Heart left ventricle (tissue), 16 donors: ENCODE measurements around the gene USP32. TPM values are rescaled to one million over a fixed set of nuclear protein-coding genes. Genes with fewer than 3 reads are reported as not detected.
A peak's percentile ranks its signal among the peaks of the same experiment; 100 is the strongest.

Experiments used
- ATAC-seq, 4 donors: fragments of 200-7000 bp; cut with Tn5 transposase; one replicate each; pipeline ENCODE4 v1.9.1; 2020 to 2022; ENCODE audit warnings: moderate library complexity in 4 of 4, mild to moderate bottlenecking in 3 of 4, moderate number of reproducible peaks in 1 of 4
- DNase-seq, 5 donors: peaks; one replicate each; pipeline ENCODE4 v3.0.0-alpha.2; 2020
- H3K27ac ChIP-seq, 12 donors: fragments of 200-600 bp; sonication (generic) in 4 of 12; one replicate each; pipeline versions ENCODE4 v1.5.0 to v1.8.0; 2016 to 2022; ENCODE audit warnings: mild to moderate bottlenecking in 2 of 12
- H3K27me3 ChIP-seq, 9 donors: fragments of 200-600 bp; sonication (generic) in 2 of 9; one replicate each; pipeline versions ENCODE4 v1.5.1 to v1.8.0; 2016 to 2022; ENCODE audit warnings: mild to moderate bottlenecking in 3 of 9
- H3K36me3 ChIP-seq, 9 donors: fragments of 200-600 bp; sonication (generic) in 2 of 9; one replicate each; pipeline versions ENCODE4 v1.5.0 to v1.8.0; 2018 to 2022; ENCODE audit warnings: mild to moderate bottlenecking in 2 of 9
- H3K4me1 ChIP-seq, 12 donors: fragments of 200-600 bp; sonication (generic) in 4 of 12; one replicate each; pipeline versions ENCODE4 v1.5.0 to v1.8.0; 2016 to 2022; ENCODE audit warnings: mild to moderate bottlenecking in 3 of 12
- H3K4me3 ChIP-seq, 12 donors: fragments of 200-600 bp; sonication (generic) in 4 of 12; one replicate each; pipeline versions ENCODE4 v1.5.0 to v1.8.0; 2017 to 2022; ENCODE audit warnings: mild to moderate bottlenecking in 9 of 12, moderate library complexity in 4 of 12
- H3K9me3 ChIP-seq, 12 donors: fragments of 200-600 bp; sonication (generic) in 4 of 12; one replicate each; pipeline versions ENCODE4 v1.5.0 to v1.8.0; 2016 to 2022; ENCODE audit warnings: mild to moderate bottlenecking in 1 of 12
- CTCF ChIP-seq, 12 donors: fragments of 200-600 bp; sonication (generic) in 4 of 12; IDR thresholded peaks; one replicate each; pipeline versions ENCODE4 v1.5.0 to v1.8.0; 2018 to 2022; ENCODE audit warnings: antibody characterized with exemption in 12 of 12, mild to moderate bottlenecking in 5 of 12
- POLR2A ChIP-seq, 2 donors: fragments of 450-650 bp; IDR thresholded peaks; one replicate each; pipeline ENCODE4 v1.6.1; 2017; ENCODE audit warnings: antibody characterized with exemption in 2 of 2, mild to moderate bottlenecking in 2 of 2, moderate library complexity in 2 of 2
- WGBS, 4 donors: extraction: QIAGEN DNeasy Blood & Tissue Kit in 2 of 4; methylation state at CpG; one replicate each; pipeline versions ENCODE4 v1.1.5 to v1.1.7; 2013 to 2018; 5-methylcytosine and 5-hydroxymethylcytosine counted together
- intact Hi-C, 10 donors: fragments of 100-400 bp; cut with DNase I; formaldehyde crosslinking; loops; one replicate each; pipeline versions ENCODE4 v1.11.1 to v1.14.2; 2022
- polyA plus RNA-seq, 2 donors: library from polyadenylated mRNA; stranded (reverse); fragments of 200-250 nt; gene quantifications; one replicate each; pipeline ENCODE4 v1.2.3, GENCODE V29; 2013
- total RNA-seq, 9 donors: library from RNA; depleted of rRNA in 2 of 9; stranded (reverse); fragments of >200 nt in 2 of 9; fragmentation: NEBNext Ultra II Directional in 3 of 9; extraction: Animal tissue kit (Norgen Biotek cat#: 25700) in 3 of 9; gene quantifications; one replicate each; pipeline versions ENCODE4 v1.1.0 to v1.2.4, GENCODE V29; 2016 to 2023
- donor health status: ischemic (EF 13 %, LVEDD 7.1; RV severe dilation, severe dysfunction).
- donor health status: healthy with polysubstance abuse.
- donor health status: DM: no; HTN: yes; CAD: no.
- donor health status: DM: no; HTN: no; CAD: no.
- donor health status: ischemic (EF 25% LVEDD 6.9; RV normal size, moderate dysfunction).
- donor health status: ischemic (EF 25% LVEDD 5.7; RV mildly dilated, moderate dysfunction).
- donor health status: healthy.
- donor health status: DM: yes; HTN: yes; CAD: no.
- donor health status: ischemic (EF 35%, LVEDD 5.7; RV mildly dilated, moderate dysfunction).
- donor health status: nonischemic (EF 11% LVEDD 7.7; RV severe dilation, severe dysfunction).
- donor health status: DM: yes; HTN: yes; CAD: no.
- donor health status: PGD.
- donor health status: ischemic (EF 29% LVEDD 5.4; RV normal size, mild dysfunction).
- donor health status: nonischemic (EF 23%, LVEDD 6.1; RV moderate dilation, normal function).

USP32 gene
- total and polyA plus RNA-seq, 11 donors: 9.8 to 50.0 (median 30.3) TPM

- H3K36me3 ChIP-seq: no peaks in the 10 kb centered on the region
- H3K27me3 ChIP-seq: no peaks in the 10 kb centered on the region
- DNase-seq (no peak), ATAC-seq (no peak)
- no peaks in the 10 kb centered on the region for H3K9me3 ChIP-seq
- no peak for TF ChIP-seq POLR2A (IDR thresholded peaks at IDR 0.05)
- TF ChIP-seq CTCF (IDR thresholded peaks at IDR 0.05): no peak
- intact Hi-C loops: no loop called here
- peaks cover 0 to 8% (median 0%) of the 10 kb centered on the region in 12 donors for H3K4me1 ChIP-seq
- no peak overlapping the region for H3K4me3 ChIP-seq
- 85 to 87% (median 86%) methylated on average over 6 of the region's 6 CpGs for WGBS, 4 donors
- no peak overlapping the region for H3K27ac ChIP-seq
Observed at GRCh38 chr17:60403962-60404361, 12.0 kb upstream of the USP32 start.

- Histone ChIP-seq H3K27me3 (no peaks in the 10 kb centered on the region), H3K4me1 (peaks cover 0 to 13% (median 0%) of the 10 kb centered on the region in 12 donors), H3K9me3 (no peaks in the 10 kb centered on the region), H3K4me3 (no peak overlapping the region), H3K36me3 (no peaks in the 10 kb centered on the region), H3K27ac (no peak overlapping the region)
- DNase-seq (no peak), ATAC-seq (no peak)
- WGBS, 4 donors: 86 to 88% (median 86%) methylated on average over 3 of the region's 3 CpGs
- TF ChIP-seq CTCF (IDR thresholded peaks at IDR 0.05) (no peak), POLR2A (IDR thresholded peaks at IDR 0.05) (no peak)
- intact Hi-C loops: no loop called here
Observed at GRCh38 chr17:60403523-60403810, 11.5 kb upstream of the USP32 start.

GRCh38 chr17:60401819-60402218 lies 9.9 kb upstream of the USP32 start:
- ATAC-seq: no peak
- H3K4me3 ChIP-seq: no peak overlapping the region
- no peaks in the 10 kb centered on the region for H3K27me3 ChIP-seq
- H3K36me3 ChIP-seq: no peaks in the 10 kb centered on the region
- H3K9me3 ChIP-seq: no peaks in the 10 kb centered on the region
- no peak for DNase-seq
- no peak for TF ChIP-seq CTCF (IDR thresholded peaks at IDR 0.05)
- no peak for TF ChIP-seq POLR2A (IDR thresholded peaks at IDR 0.05)
- H3K4me1 ChIP-seq: peaks cover 0 to 25% (median 0%) of the 10 kb centered on the region in 12 donors
- intact Hi-C loops: no loop called here
- no peak overlapping the region for H3K27ac ChIP-seq

- ATAC-seq (peak in 3 of 4 donors; percentile 20 to 48 (median 20)), DNase-seq (no peak)
- H3K4me3 ChIP-seq: no peak overlapping the region
- H3K4me1 ChIP-seq: peaks cover 0 to 55% (median 0%) of the 10 kb centered on the region in 12 donors
- intact Hi-C loops: no loop called here
- TF ChIP-seq CTCF (IDR thresholded peaks at IDR 0.05): no peak
- no peak for TF ChIP-seq POLR2A (IDR thresholded peaks at IDR 0.05)
- H3K27me3 ChIP-seq: no peaks in the 10 kb centered on the region
- no peaks in the 10 kb centered on the region for H3K9me3 ChIP-seq
- whole genome bisulfite sequencing, 4 donors: 70 to 74% (median 72%) methylated on average over 3 of the region's 3 CpGs
- peak overlapping the region in 3 of 12 donors; percentile 57 to 90 (median 58) for H3K27ac ChIP-seq
- no peaks in the 10 kb centered on the region for H3K36me3 ChIP-seq
Observed at GRCh38 chr17:60398227-60398959, 6.5 kb upstream of the USP32 start.
